GM12878 (cell line): ENCODE results near the gene ST6GALNAC3.

Experiments
- DPF2 ChIP-seq: fragments of 450-650 bp; IDR thresholded peaks from 2 replicates; pipeline ENCODE4 v1.6.1; 2017; ENCODE audit warnings: mild to moderate bottlenecking
- FOXK2 ChIP-seq: fragments of 450-650 bp; IDR thresholded peaks from 2 replicates; pipeline ENCODE4 v1.6.1; 2017; ENCODE audit warnings: mild to moderate bottlenecking, moderate library complexity
- MXI1 ChIP-seq: fragments of 150-350 bp; IDR thresholded peaks from 2 replicates; pipeline ENCODE4 v1.6.1; 2011; ENCODE audit warnings: low read depth, mild to moderate bottlenecking, inconsistent platforms, low read length, improper control_type of control experiment
- TF ChIP-seq, protein P1 (sequence below): IDR thresholded peaks from 2 replicates; pipeline ENCODE4 v1.6.1; 2011; ENCODE audit warnings: low read depth, mild to moderate bottlenecking, low read length, moderate library complexity, borderline replicate concordance; ENCODE audit errors: extremely low read depth

DNA sequence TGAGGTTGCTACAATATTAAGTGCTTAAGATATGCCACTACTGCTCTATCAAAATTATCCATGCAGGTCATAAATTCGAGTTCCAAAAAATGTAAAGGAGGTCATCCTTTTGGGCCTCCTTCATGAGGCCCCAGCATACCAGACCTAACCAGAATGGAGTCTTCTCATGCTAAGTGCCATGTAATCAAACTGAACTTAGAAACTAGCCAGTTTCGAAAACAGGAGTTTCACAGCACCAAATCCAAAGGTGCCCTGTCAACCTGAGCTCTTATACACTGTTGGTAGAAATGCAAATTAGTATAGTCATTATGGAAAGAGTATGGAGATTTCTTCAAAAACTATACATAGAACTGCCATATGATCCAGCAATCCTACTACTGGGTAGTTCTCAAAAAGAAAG lies 320.5 kb downstream of the ST6GALNAC3 start:
- TF ChIP-seq MXI1 = no peak
- no peak for TF ChIP-seq DPF2
- TF ChIP-seq, protein P1, sequence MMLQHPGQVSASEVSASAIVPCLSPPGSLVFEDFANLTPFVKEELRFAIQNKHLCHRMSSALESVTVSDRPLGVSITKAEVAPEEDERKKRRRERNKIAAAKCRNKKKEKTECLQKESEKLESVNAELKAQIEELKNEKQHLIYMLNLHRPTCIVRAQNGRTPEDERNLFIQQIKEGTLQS = no peak
- TF ChIP-seq FOXK2 = no peak
